SU-DHL-6 (cell line): Measurements from ENCODE around the gene ORMDL2.

ENCODE experiments used
- H2AFZ ChIP-seq: fragments of 200-600 bp; sonication (generic); 2 replicates; pipeline ENCODE4 v1.6.1; 2014; ENCODE audit warnings: low read depth, mild to moderate bottlenecking, moderate library complexity, mixed read lengths, antibody characterized with exemption, low read length; ENCODE audit not compliant: severe bottlenecking
- H3F3A ChIP-seq: fragments of 200-600 bp; shearing (Covaris generic); 2 replicates; pipeline ENCODE4 v1.6.0; 2016; ENCODE audit warnings: antibody characterized with exemption, mild to moderate bottlenecking; ENCODE audit not compliant: insufficient read depth
- H3K27ac ChIP-seq: fragments of 200-600 bp; sonication (generic); 2 replicates; pipeline ENCODE4 v1.5.1; 2016; ENCODE audit warnings: low read depth, mild to moderate bottlenecking, low read length, moderate library complexity, mixed read lengths
- H3K27me3 ChIP-seq: fragments of 200-600 bp; sonication (generic), shearing (Covaris generic); 2 replicates; pipeline ENCODE4 v1.6.0; 2014; ENCODE audit warnings: mild to moderate bottlenecking, low read length
- H3K36me3 ChIP-seq: fragments of 200-600 bp; sonication (generic); 2 replicates; pipeline ENCODE4 v1.6.1; 2014; ENCODE audit warnings: mild to moderate bottlenecking, low read length, mixed read lengths
- H3K4me2 ChIP-seq: fragments of 300-600, 200-600 bp; shearing (Covaris generic), sonication (generic); 2 replicates; pipeline ENCODE4 v1.6.0; 2014; ENCODE audit warnings: low read length, low read depth, mild to moderate bottlenecking; ENCODE audit not compliant: poor library complexity, severe bottlenecking
- H3K4me3 ChIP-seq: fragments of 200-600 bp; sonication (generic); 2 replicates; pipeline ENCODE4 v1.5.1; 2014; ENCODE audit warnings: antibody characterized with exemption, low read length, mild to moderate bottlenecking, mixed read lengths; ENCODE audit not compliant: insufficient read depth, poor library complexity, severe bottlenecking
- H3K79me2 ChIP-seq: fragments of 200-600 bp; sonication (generic); 2 replicates; pipeline ENCODE4 v1.6.1; 2014; ENCODE audit warnings: mild to moderate bottlenecking, low read length, moderate library complexity; ENCODE audit not compliant: insufficient read depth
- H3K9ac ChIP-seq: fragments of 200-600 bp; sonication (generic); 2 replicates; pipeline ENCODE4 v1.7.0; 2014; ENCODE audit warnings: mild to moderate bottlenecking, low read length
- H3K9me2 ChIP-seq: fragments of 200-600 bp; sonication (generic); replicated peaks from 2 replicates; pipeline ENCODE4 v1.6.1; 2014; ENCODE audit warnings: low read length; ENCODE audit not compliant: insufficient read depth
- H3K9me3 ChIP-seq: fragments of 200-600 bp; sonication (generic); 2 replicates; pipeline ENCODE4 v1.6.1; 2014; ENCODE audit warnings: low read length, mixed read lengths; ENCODE audit not compliant: insufficient read depth
- H4K20me1 ChIP-seq: fragments of 200-600 bp; sonication (generic); 2 replicates; pipeline ENCODE4 v1.6.1; 2014; ENCODE audit warnings: low read depth, mild to moderate bottlenecking, antibody characterized with exemption, low read length, moderate library complexity, mixed read lengths
- CTCF ChIP-seq: fragments of 200-600 bp; sonication (generic); IDR thresholded peaks from one replicate; pipeline ENCODE4 v1.5.1; 2017; ENCODE audit warnings: antibody characterized with exemption, mild to moderate bottlenecking, low read length, moderate library complexity; ENCODE audit not compliant: insufficient read depth, poor library complexity, severe bottlenecking
- EZH2phosphoT487 ChIP-seq: fragments of 200-600 bp; sonication (generic), shearing (Covaris generic); conservative IDR thresholded peaks from 2 replicates; pipeline ENCODE4 v1.6.1; 2018; ENCODE audit warnings: mild to moderate bottlenecking, antibody characterized with exemption, low read length, moderate library complexity, mixed read lengths

Gene ORMDL2

GRCh38 chr12:55850893-55851292 is 33.1 kb downstream of the ORMDL2 start:
- Histone ChIP-seq H3K4me2 (no peak overlapping the region), H4K20me1 (no peaks in the 10 kb centered on the region), H2AFZ (no peak overlapping the region), H3K36me3 (no peaks in the 10 kb centered on the region), H3K27ac (no peak overlapping the region), H3K27me3 (peaks cover 4% of the 10 kb centered on the region; the same call in 1 of the 2 replicates), H3K9ac (no peak overlapping the region), H3F3A (no peaks in the 10 kb centered on the region), H3K4me3 (no peak overlapping the region), H3K79me2 (no peaks in the 10 kb centered on the region), H3K9me2 (no peaks in the 10 kb centered on the region), H3K9me3 (no peaks in the 10 kb centered on the region)
- TF ChIP-seq EZH2phosphoT487 (no peak), CTCF (no peak)

- Histone ChIP-seq H3K79me2 (no peaks in the 10 kb centered on the region), H3K27ac (no peak overlapping the region), H3K9me2 (no peaks in the 10 kb centered on the region), H3K4me3 (no peak overlapping the region), H4K20me1 (no peaks in the 10 kb centered on the region), H3K4me2 (no peak overlapping the region), H3K36me3 (no peaks in the 10 kb centered on the region), H3K9ac (no peak overlapping the region), H3K9me3 (no peaks in the 10 kb centered on the region), H3K27me3 (peaks cover 4% of the 10 kb centered on the region; the same call in 1 of the 2 replicates), H3F3A (no peaks in the 10 kb centered on the region), H2AFZ (no peak overlapping the region)
- TF ChIP-seq CTCF (no peak), EZH2phosphoT487 (no peak)
These were observed 34.9 kb downstream of the ORMDL2 start for GRCh38 chr12:55852740-55853139.

GRCh38 chr12:55861396-55861795 is 43.6 kb downstream of the ORMDL2 start:
- no peaks in the 10 kb centered on the region for H3K9me2 ChIP-seq
- H3K9me3 ChIP-seq, result peaks cover 4% of the 10 kb centered on the region; the same call in 1 of the 2 replicates
- H3K79me2 ChIP-seq, result no peaks in the 10 kb centered on the region
- H2AFZ ChIP-seq, result no peak overlapping the region
- no peak overlapping the region for H3K9ac ChIP-seq
- H3K36me3 ChIP-seq, result no peaks in the 10 kb centered on the region
- H3K27me3 ChIP-seq, result no peaks in the 10 kb centered on the region
- no peak overlapping the region for H3K27ac ChIP-seq
- no peak overlapping the region for H3K4me2 ChIP-seq
- H3F3A ChIP-seq, result no peaks in the 10 kb centered on the region
- H3K4me3 ChIP-seq, result no peak overlapping the region
- no peak for TF ChIP-seq CTCF
- TF ChIP-seq EZH2phosphoT487, result no peak
- H4K20me1 ChIP-seq, result no peaks in the 10 kb centered on the region

GRCh38 chr12:55861871-55862270 is 44.0 kb downstream of the ORMDL2 start:
- H3K27ac ChIP-seq, result no peak overlapping the region
- H3K4me3 ChIP-seq, result no peak overlapping the region
- peaks cover 4% of the 10 kb centered on the region; the same call in 1 of the 2 replicates for H3K9me3 ChIP-seq
- no peak overlapping the region for H3K4me2 ChIP-seq
- H2AFZ ChIP-seq, result no peak overlapping the region
- no peak overlapping the region for H3K9ac ChIP-seq
- no peaks in the 10 kb centered on the region for H3F3A ChIP-seq
- H3K79me2 ChIP-seq, result no peaks in the 10 kb centered on the region
- no peaks in the 10 kb centered on the region for H3K27me3 ChIP-seq
- TF ChIP-seq EZH2phosphoT487 (no peak), CTCF (no peak)
- H3K36me3 ChIP-seq, result no peaks in the 10 kb centered on the region
- H3K9me2 ChIP-seq, result no peaks in the 10 kb centered on the region
- no peaks in the 10 kb centered on the region for H4K20me1 ChIP-seq
